ENCODE results near the gene DTHD1. TPM values are rescaled to one million over a fixed set of nuclear protein-coding genes. Genes with fewer than 3 reads are reported as not detected.

DTHD1 gene
- total RNA-seq, 1 experiment from 2014 or later: not detected

DNA sequence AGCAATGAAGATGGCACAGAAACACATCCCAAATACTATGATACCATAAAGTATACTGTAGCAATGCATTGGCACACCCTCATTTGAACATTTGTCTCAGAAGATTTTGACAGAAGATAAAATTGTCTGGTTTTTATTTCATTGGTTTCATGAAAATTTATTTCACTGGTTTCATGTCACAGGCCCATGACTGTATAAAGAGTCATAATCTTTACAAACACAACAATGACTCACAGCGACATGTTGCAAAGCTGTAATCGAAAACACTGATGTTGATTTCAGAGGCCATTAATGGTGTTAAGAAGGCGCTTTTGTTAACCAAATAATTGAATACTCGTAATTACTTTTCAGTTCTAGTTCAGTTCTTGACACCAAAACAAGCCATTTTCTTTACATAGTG lies 8.1 kb upstream of the DTHD1 start:
- ChIA-PET POLR2A (ENCODE audit: low non-redundant PET) (no interaction called here), CTCF (no interaction called here)
- H3K36me3 ChIP-seq (ENCODE audit: insufficient read depth, low read length, poor library complexity, severe bottlenecking): no peaks in the 10 kb centered on the region
- no peak overlapping the region for H3K27ac ChIP-seq (ENCODE audit: low read depth, low read length, poor library complexity, severe bottlenecking)
- no peak for TF ChIP-seq EZH2 (IDR thresholded peaks at IDR 0.05; ENCODE audit: borderline replicate concordance, low read depth, low read length, poor library complexity, severe bottlenecking)
- TF ChIP-seq, protein P1, sequence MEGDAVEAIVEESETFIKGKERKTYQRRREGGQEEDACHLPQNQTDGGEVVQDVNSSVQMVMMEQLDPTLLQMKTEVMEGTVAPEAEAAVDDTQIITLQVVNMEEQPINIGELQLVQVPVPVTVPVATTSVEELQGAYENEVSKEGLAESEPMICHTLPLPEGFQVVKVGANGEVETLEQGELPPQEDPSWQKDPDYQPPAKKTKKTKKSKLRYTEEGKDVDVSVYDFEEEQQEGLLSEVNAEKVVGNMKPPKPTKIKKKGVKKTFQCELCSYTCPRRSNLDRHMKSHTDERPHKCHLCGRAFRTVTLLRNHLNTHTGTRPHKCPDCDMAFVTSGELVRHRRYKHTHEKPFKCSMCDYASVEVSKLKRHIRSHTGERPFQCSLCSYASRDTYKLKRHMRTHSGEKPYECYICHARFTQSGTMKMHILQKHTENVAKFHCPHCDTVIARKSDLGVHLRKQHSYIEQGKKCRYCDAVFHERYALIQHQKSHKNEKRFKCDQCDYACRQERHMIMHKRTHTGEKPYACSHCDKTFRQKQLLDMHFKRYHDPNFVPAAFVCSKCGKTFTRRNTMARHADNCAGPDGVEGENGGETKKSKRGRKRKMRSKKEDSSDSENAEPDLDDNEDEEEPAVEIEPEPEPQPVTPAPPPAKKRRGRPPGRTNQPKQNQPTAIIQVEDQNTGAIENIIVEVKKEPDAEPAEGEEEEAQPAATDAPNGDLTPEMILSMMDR (conservative IDR thresholded peaks at IDR 0.05; ENCODE audit: low read depth, low read length): no peak
- no peaks in the 10 kb centered on the region for H3K4me1 ChIP-seq (ENCODE audit: insufficient read depth, low read length, poor library complexity, severe bottlenecking)
- no peak overlapping the region for H3K4me3 ChIP-seq (ENCODE audit: low read depth, low read length, poor library complexity, severe bottlenecking)
- no peaks in the 10 kb centered on the region for H3K9me3 ChIP-seq (ENCODE audit: low read depth, low read length, poor library complexity, severe bottlenecking)
- no peaks in the 10 kb centered on the region for H3K27me3 ChIP-seq (replicated peaks; ENCODE audit: insufficient read depth, low read depth, low read length, poor library complexity)
- intact Hi-C loops (cut with micrococcal nuclease; ENCODE audit: unreplicated experiment): no loop called here
- BruUV-seq (replicated peaks): no TSS peak
- no peak for DNase-seq (ENCODE audit: low spot score)

DNA sequence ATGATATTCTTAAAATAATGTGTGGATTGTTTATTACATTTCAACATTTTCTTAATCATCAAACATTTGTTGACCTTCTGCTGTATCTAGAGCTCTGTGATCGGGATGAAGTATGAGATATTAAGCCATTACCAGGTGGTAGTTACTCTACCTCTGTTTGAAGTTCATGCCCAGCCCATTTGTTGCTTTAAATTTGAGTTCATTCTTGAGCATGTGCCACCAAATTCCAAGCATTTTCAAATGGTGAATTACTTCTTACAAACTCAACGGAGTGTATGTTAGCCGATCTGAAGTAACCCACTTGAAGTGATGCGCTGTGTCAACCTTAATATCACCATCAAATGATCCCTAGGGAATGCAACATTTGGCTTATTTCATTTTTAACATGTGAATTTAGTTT lies 7.3 kb upstream of the DTHD1 start:
- H3K36me3 ChIP-seq (ENCODE audit: insufficient read depth, low read length, poor library complexity, severe bottlenecking): no peaks in the 10 kb centered on the region
- no peaks in the 10 kb centered on the region for H3K9me3 ChIP-seq (ENCODE audit: low read depth, low read length, poor library complexity, severe bottlenecking)
- no peak for TF ChIP-seq EZH2 (IDR thresholded peaks at IDR 0.05; ENCODE audit: borderline replicate concordance, low read depth, low read length, poor library complexity, severe bottlenecking)
- TF ChIP-seq, protein P1 (conservative IDR thresholded peaks at IDR 0.05; ENCODE audit: low read depth, low read length): no peak
- ChIA-PET POLR2A (ENCODE audit: low non-redundant PET) (no interaction called here), CTCF (no interaction called here)
- H3K4me1 ChIP-seq (ENCODE audit: insufficient read depth, low read length, poor library complexity, severe bottlenecking): no peaks in the 10 kb centered on the region
- no peak overlapping the region for H3K4me3 ChIP-seq (ENCODE audit: low read depth, low read length, poor library complexity, severe bottlenecking)
- BruUV-seq (replicated peaks): no TSS peak
- H3K27ac ChIP-seq (ENCODE audit: low read depth, low read length, poor library complexity, severe bottlenecking): no peak overlapping the region
- intact Hi-C loops (cut with micrococcal nuclease; ENCODE audit: unreplicated experiment): no loop called here
- no peaks in the 10 kb centered on the region for H3K27me3 ChIP-seq (replicated peaks; ENCODE audit: insufficient read depth, low read depth, low read length, poor library complexity)
- no peak for DNase-seq (ENCODE audit: low spot score)

DNA sequence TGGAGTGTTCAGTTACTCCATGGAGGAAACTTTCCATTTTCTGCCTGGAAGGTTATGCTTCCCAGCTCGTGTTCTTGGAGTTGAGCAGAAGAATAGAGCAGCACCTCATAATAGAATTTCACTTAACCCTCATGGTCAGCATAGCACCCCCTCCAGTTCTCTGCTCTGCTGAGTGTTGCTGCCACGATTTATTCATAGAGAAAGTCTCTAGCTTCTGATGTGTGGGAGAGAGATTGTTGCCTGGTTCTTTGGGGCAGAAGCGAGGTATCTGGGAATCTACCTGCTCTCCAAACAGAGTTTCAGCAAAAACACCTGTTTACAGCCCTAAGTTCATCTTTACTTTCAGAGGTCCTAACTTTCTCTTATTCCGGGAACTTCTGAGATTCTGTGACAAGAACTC lies 3.9 kb upstream of the DTHD1 start:
- no peaks in the 10 kb centered on the region for H3K9me3 ChIP-seq (ENCODE audit: low read depth, low read length, poor library complexity, severe bottlenecking)
- TF ChIP-seq, protein P1 (conservative IDR thresholded peaks at IDR 0.05; ENCODE audit: low read depth, low read length): no peak
- no peak for TF ChIP-seq EZH2 (IDR thresholded peaks at IDR 0.05; ENCODE audit: borderline replicate concordance, low read depth, low read length, poor library complexity, severe bottlenecking)
- BruUV-seq (replicated peaks): no TSS peak
- intact Hi-C loops (cut with micrococcal nuclease; ENCODE audit: unreplicated experiment): no loop called here
- H3K36me3 ChIP-seq (ENCODE audit: insufficient read depth, low read length, poor library complexity, severe bottlenecking): no peaks in the 10 kb centered on the region
- H3K27me3 ChIP-seq (replicated peaks; ENCODE audit: insufficient read depth, low read depth, low read length, poor library complexity): no peaks in the 10 kb centered on the region
- H3K4me1 ChIP-seq (ENCODE audit: insufficient read depth, low read length, poor library complexity, severe bottlenecking): no peaks in the 10 kb centered on the region
- no peak overlapping the region for H3K27ac ChIP-seq (ENCODE audit: low read depth, low read length, poor library complexity, severe bottlenecking)
- ChIA-PET POLR2A (ENCODE audit: low non-redundant PET) (no interaction called here), CTCF (no interaction called here)
- H3K4me3 ChIP-seq (ENCODE audit: low read depth, low read length, poor library complexity, severe bottlenecking): no peak overlapping the region
- no peak for DNase-seq (ENCODE audit: low spot score)

All from A673 (cell line).